Ovary (tissue), 9 donors: Measurements from ENCODE around the gene KLHL2. TPM values are rescaled to one million over a fixed set of nuclear protein-coding genes. Genes with fewer than 3 reads are reported as not detected.

ENCODE experiments used
- DNase-seq, 5 donors: peaks; one replicate each; pipeline ENCODE4 v3.0.0-alpha.2; 2019 to 2020
- H3K27ac ChIP-seq, 2 donors: fragments of 200-600 bp; one replicate each; pipeline versions ENCODE4 v1.5.1 to v1.8.0; 2019 to 2022
- H3K27me3 ChIP-seq: fragments of 200-600 bp; one replicate; pipeline ENCODE4 v1.8.0; 2022
- H3K36me3 ChIP-seq: fragments of 200-600 bp; sonication (generic); one replicate; pipeline ENCODE4 v1.5.1; 2019
- H3K4me1 ChIP-seq: one replicate; pipeline ENCODE4 v1.8.1; 2013; ENCODE audit warnings: mild to moderate bottlenecking, moderate library complexity; ENCODE audit not compliant: insufficient read depth
- H3K4me3 ChIP-seq: fragments of 200-600 bp; sonication (generic); one replicate; pipeline ENCODE4 v1.5.1; 2017
- H3K9me3 ChIP-seq, 2 donors: fragments of 200-600 bp in 1 of 2; sonication (generic) in 1 of 2; one replicate each; pipeline versions ENCODE4 v1.5.1 to v1.8.1; 2013 to 2019; ENCODE audit warnings: mild to moderate bottlenecking in 1 of 2, moderate library complexity in 1 of 2
- EP300 ChIP-seq: sonication (generic); formaldehyde crosslinking; IDR thresholded peaks from one replicate; pipeline ENCODE4 v1.6.1; 2017; ENCODE audit warnings: antibody characterized with exemption
- POLR2A ChIP-seq: fragments of 450-650 bp; IDR thresholded peaks from one replicate; pipeline ENCODE4 v1.6.1; 2017; ENCODE audit warnings: antibody characterized with exemption, mild to moderate bottlenecking, moderate library complexity
- WGBS, 3 donors: extraction: QIAGEN DNeasy Blood & Tissue Kit in 1 of 3; methylation state at CpG; one replicate each; pipeline versions ENCODE4 v1.1.5 to v1.1.7; 2013 to 2017; 5-methylcytosine and 5-hydroxymethylcytosine counted together
- intact Hi-C, 4 donors: fragments of 100-400 bp; cut with DNase I; formaldehyde crosslinking; loops; one replicate each; pipeline versions ENCODE4 v1.11.0 to v1.15.1; 2022 to 2023
- polyA plus RNA-seq, 2 donors: library from polyadenylated mRNA; stranded (reverse); fragments of 200-250 nt in 1 of 2; fragments of 350-450 nt in 1 of 2; fragmentation: Illumina TruSeq in 1 of 2; extraction: RNeasy Lipid Tissue Mini Kit (QIAGEN cat#74804) in 1 of 2; gene quantifications; one replicate each; pipeline ENCODE4 v1.2.3, GENCODE V29; 2013 to 2014
- total RNA-seq, 7 donors: library from RNA; depleted of rRNA in 2 of 7; stranded (reverse); fragments of >200 nt in 2 of 7; fragmentation: NEBNext Ultra II Directional in 3 of 7; extraction: Animal tissue kit (Norgen Biotek cat#: 25700) in 3 of 7; gene quantifications; one replicate each; pipeline versions ENCODE4 v1.1.0 to v1.2.4, GENCODE V29; 2016 to 2023
- TF ChIP-seq, protein P1 (sequence below), 3 donors: fragments of 450-650 bp in 2 of 3; fragments of 200-600 bp in 1 of 3; IDR thresholded peaks; one replicate each; pipeline versions ENCODE4 v1.5.1 to v1.8.0; 2016 to 2022; ENCODE audit warnings: antibody characterized with exemption in 3 of 3, mild to moderate bottlenecking in 1 of 3
- donor health status: DM: no; HTN: no; CAD: no; lungs with moderate emphysema.
- donor health status: DM: no; HTN: no; CAD: no.
- donor health status: Bipolar disorder and iron deficiency.
- donor health status: DM: yes; HTN: yes; CAD: no.
- donor health status: DM: no; HTN: no; CAD: no.
- donor health status: DM: yes; HTN: yes; CAD: no.

KLHL2 gene
- total and polyA plus RNA-seq, 9 donors = 7.2 to 19.3 (median 11.4) TPM

GRCh38 chr4:165293927-165294649, 86.7 kb downstream of the KLHL2 start:
- H3K4me3 ChIP-seq = no peak overlapping the region
- no peaks in the 10 kb centered on the region for H3K4me1 ChIP-seq
- no peak for DNase-seq
- intact Hi-C loops = no loop called here
- H3K36me3 ChIP-seq = no peaks in the 10 kb centered on the region
- H3K27ac ChIP-seq = no peak overlapping the region
- no peaks in the 10 kb centered on the region for H3K27me3 ChIP-seq
- TF ChIP-seq POLR2A (no peak), EP300 (no peak)
- TF ChIP-seq, protein P1, sequence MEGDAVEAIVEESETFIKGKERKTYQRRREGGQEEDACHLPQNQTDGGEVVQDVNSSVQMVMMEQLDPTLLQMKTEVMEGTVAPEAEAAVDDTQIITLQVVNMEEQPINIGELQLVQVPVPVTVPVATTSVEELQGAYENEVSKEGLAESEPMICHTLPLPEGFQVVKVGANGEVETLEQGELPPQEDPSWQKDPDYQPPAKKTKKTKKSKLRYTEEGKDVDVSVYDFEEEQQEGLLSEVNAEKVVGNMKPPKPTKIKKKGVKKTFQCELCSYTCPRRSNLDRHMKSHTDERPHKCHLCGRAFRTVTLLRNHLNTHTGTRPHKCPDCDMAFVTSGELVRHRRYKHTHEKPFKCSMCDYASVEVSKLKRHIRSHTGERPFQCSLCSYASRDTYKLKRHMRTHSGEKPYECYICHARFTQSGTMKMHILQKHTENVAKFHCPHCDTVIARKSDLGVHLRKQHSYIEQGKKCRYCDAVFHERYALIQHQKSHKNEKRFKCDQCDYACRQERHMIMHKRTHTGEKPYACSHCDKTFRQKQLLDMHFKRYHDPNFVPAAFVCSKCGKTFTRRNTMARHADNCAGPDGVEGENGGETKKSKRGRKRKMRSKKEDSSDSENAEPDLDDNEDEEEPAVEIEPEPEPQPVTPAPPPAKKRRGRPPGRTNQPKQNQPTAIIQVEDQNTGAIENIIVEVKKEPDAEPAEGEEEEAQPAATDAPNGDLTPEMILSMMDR (IDR thresholded peaks at IDR 0.05) = no peak
- no peaks in the 10 kb centered on the region for H3K9me3 ChIP-seq
- WGBS, 3 donors = 15 to 29% (median 25%) methylated on average over 2 of the region's 2 CpGs

DNA sequence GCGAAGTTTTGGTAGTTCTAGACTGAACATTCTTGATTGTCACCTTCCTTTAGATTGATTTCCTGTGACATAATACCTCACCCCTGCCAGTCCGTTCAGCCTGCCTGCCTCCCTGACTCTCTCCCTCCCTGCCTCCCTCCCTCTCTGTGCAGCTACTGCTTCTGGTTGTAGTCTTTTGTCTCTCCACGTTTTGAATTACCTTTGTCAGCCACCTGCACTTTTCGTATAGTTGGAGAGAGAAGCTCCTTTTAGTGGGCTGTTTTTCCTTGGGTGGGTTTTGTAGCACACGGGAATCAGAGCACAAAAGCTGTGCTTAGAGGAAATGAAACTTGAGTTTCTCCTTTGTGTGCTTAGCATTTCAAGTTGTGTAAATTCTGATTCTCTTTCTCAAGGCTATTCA, 87.5 kb downstream of the KLHL2 start:
- Histone ChIP-seq H3K4me3 (no peak overlapping the region), H3K27me3 (no peaks in the 10 kb centered on the region), H3K9me3 (no peaks in the 10 kb centered on the region), H3K27ac (no peak overlapping the region), H3K36me3 (no peaks in the 10 kb centered on the region), H3K4me1 (no peaks in the 10 kb centered on the region)
- TF ChIP-seq EP300 (no peak), POLR2A (no peak)
- TF ChIP-seq, protein P1 (IDR thresholded peaks at IDR 0.05) = no peak
- intact Hi-C loops = no loop called here
- 37 to 50% (median 41%) methylated on average over 5 of the region's 5 CpGs for WGBS, 3 donors
- no peak for DNase-seq

GRCh38 chr4:165297626-165298025, 90.3 kb downstream of the KLHL2 start:
- Histone ChIP-seq H3K4me3 (no peak overlapping the region), H3K9me3 (no peaks in the 10 kb centered on the region), H3K36me3 (no peaks in the 10 kb centered on the region), H3K27me3 (no peaks in the 10 kb centered on the region), H3K4me1 (no peaks in the 10 kb centered on the region), H3K27ac (no peak overlapping the region)
- no peak for DNase-seq
- 97 to 98% (median 97%) methylated on average over 8 of the region's 8 CpGs for WGBS, 3 donors
- TF ChIP-seq EP300 (no peak), POLR2A (no peak)
- TF ChIP-seq, protein P1 (IDR thresholded peaks at IDR 0.05) = no peak
- intact Hi-C loops = no loop called here

DNA sequence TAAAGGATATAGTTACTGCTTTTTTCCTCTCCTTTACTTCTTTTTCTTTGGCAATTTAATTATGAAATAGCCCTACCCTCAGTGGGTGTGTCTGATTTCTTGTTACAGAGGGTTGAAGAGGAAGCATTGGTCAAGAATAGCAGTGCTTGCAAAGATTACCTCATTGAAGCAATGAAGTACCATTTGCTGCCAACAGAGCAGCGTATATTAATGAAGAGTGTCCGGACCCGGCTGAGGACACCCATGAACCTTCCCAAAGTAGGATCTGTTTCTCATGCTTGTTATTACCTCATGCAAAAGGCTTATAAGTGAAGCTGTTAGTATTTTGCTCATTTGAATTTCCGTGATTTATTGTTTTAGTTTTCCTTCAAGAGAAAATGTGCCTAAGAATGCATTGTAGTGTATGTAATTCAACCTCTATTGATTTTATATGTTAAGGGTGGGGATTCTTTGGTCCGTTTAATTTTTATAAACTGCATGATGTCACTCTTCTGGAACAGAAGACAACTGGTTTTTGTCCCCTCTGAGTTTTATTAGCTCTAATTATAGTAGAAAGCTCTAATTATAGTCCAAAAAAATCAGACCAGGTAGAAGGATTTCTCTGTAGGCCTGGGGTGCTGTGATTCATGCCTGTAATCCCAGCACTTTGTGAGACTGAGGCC, 92.2 kb downstream of the KLHL2 start:
- H3K27ac ChIP-seq = no peak overlapping the region
- TF ChIP-seq, protein P1 (IDR thresholded peaks at IDR 0.05) = no peak
- TF ChIP-seq EP300 (no peak), POLR2A (no peak)
- no peak for DNase-seq
- 94 to 96% (median 95%) methylated on average over 5 of the region's 5 CpGs for WGBS, 3 donors
- H3K4me1 ChIP-seq = no peaks in the 10 kb centered on the region
- H3K27me3 ChIP-seq = no peaks in the 10 kb centered on the region
- intact Hi-C loops = no loop called here
- H3K9me3 ChIP-seq = no peaks in the 10 kb centered on the region
- no peaks in the 10 kb centered on the region for H3K36me3 ChIP-seq
- no peak overlapping the region for H3K4me3 ChIP-seq
